CD4-positive, alpha-beta T cell treated with Interleukin-15 for 1 hour (primary cell): ENCODE results near the gene INO80D.
"Not testable (repeated sequence)": the region's sequence is repeated elsewhere in the genome, so short reads cannot be mapped to it uniquely, and the experiment has no call there.

Source experiments
- DNase-seq: peaks from one replicate; pipeline ENCODE4 v3.0.0-alpha.2; 2020

Gene INO80D

DNA sequence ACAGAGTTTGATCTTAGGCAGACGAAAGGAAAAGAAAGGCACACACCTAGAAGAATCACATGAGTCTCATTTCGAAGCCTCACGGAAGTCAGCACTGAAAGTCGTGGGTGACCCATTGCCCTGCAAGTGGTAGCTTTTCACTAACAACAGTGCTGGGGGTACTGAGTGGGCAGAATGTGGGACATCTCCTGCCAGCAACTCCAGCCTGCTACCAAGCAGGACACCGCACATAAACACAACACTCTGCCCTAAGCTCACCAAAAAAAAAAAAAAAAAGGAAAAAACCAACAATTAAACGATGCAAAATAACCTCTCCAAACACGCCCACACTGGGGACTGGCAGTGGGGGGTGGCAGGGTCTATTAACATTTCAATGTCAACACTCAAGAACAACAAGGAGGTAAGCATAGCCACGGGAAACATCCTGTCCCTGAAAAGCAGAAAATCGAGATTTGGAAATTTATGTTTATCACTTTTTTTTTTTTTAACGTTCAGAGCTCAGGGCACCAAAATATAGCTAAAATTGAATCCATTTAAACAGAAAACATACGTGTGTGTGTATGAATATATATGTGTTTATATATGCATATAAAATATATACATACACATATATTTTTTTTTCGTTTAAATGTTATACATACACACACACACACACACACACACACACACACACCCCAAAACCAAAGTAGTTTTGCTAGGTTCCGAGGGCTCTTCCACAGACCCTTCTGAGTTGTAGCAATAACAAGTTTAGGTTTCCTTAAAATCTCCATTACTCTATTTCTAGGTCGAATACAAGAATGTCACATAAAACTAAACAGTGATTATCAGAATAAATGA, 2.2 kb downstream of the INO80D start:
- DNase-seq: no peak

DNA sequence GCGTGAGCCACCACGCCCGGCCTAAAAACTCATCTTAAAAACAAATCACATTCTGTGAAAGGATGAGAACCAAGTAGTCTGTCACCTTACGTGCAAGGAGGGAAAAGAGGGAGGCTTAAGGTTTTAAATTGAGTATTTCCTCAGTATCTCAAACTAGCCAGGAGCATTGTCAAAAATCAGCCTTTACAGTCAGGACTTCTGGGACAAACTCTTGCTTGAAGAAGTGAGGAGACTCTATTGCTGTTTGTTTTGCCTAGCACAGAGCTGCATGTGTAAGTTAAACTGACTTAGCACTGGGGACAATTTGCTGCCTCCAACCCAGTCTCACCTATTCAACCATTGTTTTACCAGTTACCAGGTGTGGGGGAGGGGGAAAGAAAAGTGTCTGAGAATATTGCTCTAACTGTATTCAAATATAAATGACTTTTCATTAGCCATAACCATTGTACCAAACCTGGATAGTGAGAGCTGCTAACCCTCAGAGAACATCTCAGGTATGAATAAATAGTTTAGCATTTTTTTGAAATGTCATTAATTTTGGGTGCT, 3.6 kb downstream of the INO80D start:
- no peak for DNase-seq

GRCh38 chr2:206080927-206081326, 5.0 kb downstream of the INO80D start:
- DNase-seq: no peak

- DNase-seq: no peak
Measured at GRCh38 chr2:206079699-206080465, 6.1 kb downstream of the INO80D start.

DNA sequence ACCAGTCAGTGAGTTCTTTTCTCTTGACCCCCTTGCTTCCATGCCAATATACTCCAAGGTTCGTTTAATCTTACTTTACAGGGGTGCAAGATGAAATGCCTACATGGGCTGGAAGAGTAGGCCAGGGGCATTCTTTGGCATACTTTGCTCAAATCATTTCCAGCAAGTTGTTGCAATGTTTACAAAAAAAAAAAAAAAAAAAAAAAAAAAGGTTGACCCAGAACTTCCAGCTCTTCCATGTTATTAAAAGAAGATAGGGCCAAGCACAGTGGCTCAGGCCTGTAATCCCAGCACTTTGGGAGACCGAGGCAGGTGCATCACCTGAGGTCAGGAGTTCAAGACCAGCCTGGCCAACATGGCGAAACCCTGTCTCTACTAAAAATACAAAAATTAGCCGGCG, 8.1 kb downstream of the INO80D start:
- DNase-seq: not testable (repeated sequence)

DNA sequence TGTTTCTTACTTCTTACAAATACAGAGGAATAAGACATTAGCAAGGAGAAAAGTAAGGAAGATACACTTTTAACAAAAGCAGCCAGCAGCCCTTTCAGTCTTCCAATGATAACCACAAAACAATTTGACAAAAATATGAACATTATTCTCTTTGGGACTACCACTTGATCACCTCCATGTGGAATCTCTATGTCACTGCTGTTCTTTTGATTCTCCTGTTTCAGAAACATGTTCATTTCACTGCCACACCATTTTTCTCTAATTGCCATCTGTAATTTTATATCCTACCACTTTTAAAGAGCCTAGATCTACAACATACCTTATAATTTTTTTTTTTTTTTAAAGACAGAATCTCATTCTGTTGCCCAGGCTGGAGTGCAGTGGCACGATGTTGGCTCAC, 10.9 kb downstream of the INO80D start:
- DNase-seq: no peak

DNA sequence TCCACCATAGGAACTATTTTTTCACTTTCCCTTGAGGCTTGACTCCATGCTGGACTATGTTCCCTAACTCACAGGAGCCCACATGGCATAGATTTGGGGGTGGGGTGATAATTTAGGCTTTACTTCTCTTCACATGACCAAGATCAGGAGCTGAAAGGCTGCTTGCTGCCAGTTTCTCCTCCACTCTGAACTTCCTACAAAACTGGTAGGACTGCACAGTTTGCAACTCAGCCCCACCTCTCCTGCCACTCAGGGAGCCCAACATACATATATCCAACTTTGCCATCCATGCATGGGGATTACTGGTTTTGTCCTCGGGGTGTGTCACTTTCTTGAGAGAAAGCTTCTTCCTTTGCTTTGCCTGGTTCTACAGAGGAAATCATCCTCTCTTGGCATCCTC, 14.2 kb downstream of the INO80D start:
- DNase-seq: no peak

DNA sequence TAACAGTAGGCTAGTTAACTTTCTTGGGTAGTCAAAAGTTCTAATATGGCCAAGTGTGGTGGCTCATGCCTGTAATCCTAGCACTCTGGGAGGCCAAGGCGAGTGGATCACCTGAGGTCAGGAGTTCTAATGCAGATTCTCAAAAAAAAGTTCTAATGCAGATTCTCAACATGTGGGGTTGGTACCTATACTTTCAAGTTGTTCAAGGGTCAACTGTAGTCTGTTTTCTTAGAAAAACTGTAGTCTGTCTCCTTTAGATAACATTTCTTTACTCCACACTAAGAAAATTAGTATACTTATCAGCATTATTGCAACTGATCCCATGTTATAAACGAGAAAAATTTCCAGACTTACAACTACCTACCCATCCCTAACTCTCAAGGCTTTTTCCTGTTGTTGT, 16.6 kb downstream of the INO80D start:
- DNase-seq: no peak

GRCh38 chr2:206068207-206068606, 17.8 kb downstream of the INO80D start:
- DNase-seq: no peak

- DNase-seq: no peak
Measured at GRCh38 chr2:206064077-206064476, 21.9 kb downstream of the INO80D start.

DNA sequence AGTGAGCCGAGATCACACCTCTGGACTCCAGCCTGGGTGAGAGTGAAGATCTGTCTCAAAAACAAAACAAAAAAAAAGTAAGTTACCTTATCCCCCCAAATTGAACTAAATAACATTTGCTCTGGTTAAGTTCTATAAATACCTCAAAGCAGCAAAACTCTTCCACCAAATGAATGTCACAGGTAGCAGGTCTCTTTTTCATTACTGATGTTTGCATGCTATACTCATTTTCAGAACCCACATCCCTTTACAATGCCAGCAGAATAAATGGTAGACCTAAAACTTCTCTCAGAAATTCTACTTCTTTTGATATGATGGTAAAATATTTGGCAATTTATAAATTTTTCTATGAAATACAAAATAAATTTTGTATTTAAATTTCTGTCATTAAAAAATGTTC, 22.3 kb downstream of the INO80D start:
- DNase-seq: no peak

- no peak for DNase-seq
Measured at GRCh38 chr2:206062724-206063123, 23.2 kb downstream of the INO80D start.

DNA sequence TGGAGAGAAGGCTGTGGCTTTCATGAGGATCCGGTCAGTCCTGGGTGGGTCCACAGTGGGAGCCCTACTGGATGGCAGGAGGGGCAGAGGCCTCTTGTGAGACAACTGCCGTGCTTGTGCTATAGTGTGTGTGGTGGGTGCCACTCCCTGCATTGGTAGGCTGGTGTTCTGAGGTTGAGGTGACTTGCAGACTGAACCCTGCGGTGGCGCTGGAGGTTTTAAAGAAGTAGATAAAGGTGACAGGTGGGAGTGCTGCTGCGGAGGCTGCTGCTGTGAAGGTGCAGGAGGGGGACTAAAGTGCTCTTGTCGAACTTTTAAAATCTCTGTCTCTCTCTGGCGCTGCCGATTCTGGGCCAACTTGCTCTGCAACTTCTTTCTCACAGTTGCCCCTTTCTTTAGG, 29.7 kb downstream of the INO80D start:
- no peak for DNase-seq

- DNase-seq: no peak
Measured at GRCh38 chr2:206054952-206055351, 31.0 kb downstream of the INO80D start.

GRCh38 chr2:206051912-206052311, 34.1 kb downstream of the INO80D start:
- DNase-seq: no peak

GRCh38 chr2:206049392-206049791, 36.6 kb downstream of the INO80D start:
- no peak for DNase-seq

- no peak for DNase-seq
Measured at GRCh38 chr2:206045251-206045650, 40.7 kb downstream of the INO80D start.

GRCh38 chr2:206040525-206040924, 45.4 kb downstream of the INO80D start:
- no peak for DNase-seq

DNA sequence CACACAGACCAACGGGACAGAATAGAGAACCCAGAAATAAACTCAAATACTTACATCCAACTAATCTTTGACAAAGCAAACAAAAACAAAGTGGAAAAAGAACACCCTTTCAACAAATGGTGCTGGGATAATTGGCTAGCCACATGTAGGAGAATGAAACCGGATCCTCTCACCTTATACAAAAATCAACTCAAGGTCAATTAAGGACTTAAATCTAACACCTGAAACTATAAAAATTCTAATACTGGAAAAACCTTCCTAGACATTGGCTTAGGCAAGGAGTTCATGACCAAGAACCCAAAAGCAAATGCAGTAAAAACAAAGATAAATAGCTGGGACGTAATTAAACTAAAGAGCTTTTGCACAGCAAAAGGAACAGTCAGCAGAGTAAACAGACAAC, 50.6 kb downstream of the INO80D start:
- DNase-seq: not testable (repeated sequence)

DNA sequence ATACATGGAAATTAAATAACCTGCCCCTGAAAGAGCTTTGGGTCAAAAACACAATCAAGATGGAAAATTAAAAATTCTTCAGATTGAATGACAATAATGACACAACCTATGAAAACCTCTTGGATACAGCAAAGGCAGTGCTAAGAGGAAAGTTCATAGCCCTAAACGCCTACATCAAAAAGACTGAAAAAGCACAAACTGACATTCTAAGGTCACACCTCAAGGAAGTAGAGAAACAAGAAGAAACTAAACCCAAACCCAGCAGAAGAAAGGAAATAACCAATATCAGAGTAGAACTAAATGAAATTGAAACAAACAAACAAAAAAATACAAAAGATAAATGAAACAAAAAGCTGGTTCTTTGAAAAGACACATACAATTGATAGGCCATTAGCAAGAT, 52.5 kb downstream of the INO80D start:
- not testable (repeated sequence) for DNase-seq

DNA sequence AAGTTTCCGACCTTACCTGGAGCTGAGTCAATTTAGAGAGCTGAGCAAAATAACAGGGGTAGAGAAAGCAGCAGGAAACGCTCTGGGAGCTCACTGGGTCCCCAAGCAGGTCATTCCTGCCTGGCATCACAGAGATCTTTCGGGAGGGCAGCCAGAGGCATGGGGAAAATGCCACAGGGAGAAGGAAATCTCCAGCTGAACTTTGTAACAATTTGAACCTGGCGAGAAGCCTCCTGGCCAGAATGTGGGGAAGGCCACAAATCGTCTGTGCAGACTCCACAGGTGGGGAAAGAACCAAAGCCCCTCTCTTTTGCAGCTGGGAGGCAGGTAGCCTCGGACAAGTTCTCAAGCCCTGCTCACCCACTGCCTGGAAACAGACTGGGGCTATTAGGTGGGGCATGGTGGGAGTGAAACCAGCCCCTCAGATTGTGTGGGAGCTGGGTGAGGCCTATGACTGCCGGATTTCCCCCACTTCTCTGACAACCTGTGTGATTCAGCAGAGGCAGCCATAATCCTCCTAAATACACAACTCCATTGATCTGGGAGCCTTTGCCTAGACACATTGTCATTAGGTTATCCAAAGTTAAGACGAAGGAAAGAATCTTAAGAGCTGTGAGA, 53.9 kb downstream of the INO80D start:
- DNase-seq: no peak

- DNase-seq: no peak
Measured at GRCh38 chr2:206031162-206031784, 54.7 kb downstream of the INO80D start.

- no peak for DNase-seq
Measured at GRCh38 chr2:206028101-206028500, 57.9 kb downstream of the INO80D start.
